PC-3 (cell line): ENCODE results near the gene GTPBP1. TPM values are rescaled to one million over a fixed set of nuclear protein-coding genes. Genes with fewer than 3 reads are reported as not detected.
A peak's percentile ranks its signal among the peaks of the same experiment; 100 is the strongest.

ENCODE experiments used
- ATAC-seq: fragments of 200-7000 bp; cut with Tn5 transposase; 2 replicates; pipeline ENCODE4 v1.9.1; 2020; ENCODE audit warnings: mild to moderate bottlenecking, moderate library complexity
- Bru-seq: library from RNA; stranded (reverse); fragments of 400-500 nt; gene quantifications from one replicate; lab custom pipeline; 2021; lab: Mats Ljungman, UMichigan
- BruChase-seq, 2 experiments: library from RNA; stranded (reverse); fragments of 400-500 nt; gene quantifications; one replicate each; lab custom pipeline; 2021; lab: Mats Ljungman, UMichigan
- BruUV-seq: library from RNA; stranded (reverse); fragments of 400-500 nt; replicated peaks from 2 replicates; lab custom pipeline; 2021; lab: Mats Ljungman, UMichigan
- CTCF ChIA-PET: fragments of 300-600 bp; sonication (Branson Sonifier 250); formaldehyde crosslinking; loops from one replicate; lab custom pipeline; 2022; ENCODE audit warnings: antibody characterized with exemption; lab: Charles Lee
- POLR2A ChIA-PET: fragments of 300-600 bp; sonication (Branson Sonifier 250); formaldehyde crosslinking; loops from one replicate; lab custom pipeline; 2022; ENCODE audit warnings: antibody characterized with exemption; ENCODE audit not compliant: unreplicated experiment; lab: Charles Lee
- DNase-seq: peaks from one replicate; pipeline ENCODE4 v3.0.0-alpha.2; 2015
- H2AFZ ChIP-seq: fragments of 300-600 bp; sonication (generic); 2 replicates; pipeline ENCODE4 v1.6.0; 2016; ENCODE audit warnings: antibody characterized with exemption, low read length
- H3F3A ChIP-seq: fragments of 300-600 bp; sonication (generic); one replicate; pipeline ENCODE4 v1.6.0; 2017; ENCODE audit warnings: antibody characterized with exemption, low read length, control low read depth, mild to moderate bottlenecking; ENCODE audit not compliant: unreplicated experiment
- H3K27ac ChIP-seq: fragments of 300-600 bp; sonication (generic); 2 replicates; pipeline ENCODE4 v1.5.1; 2016; ENCODE audit warnings: mild to moderate bottlenecking, low read length
- H3K27me3 ChIP-seq: fragments of 300-600 bp; sonication (generic); 2 replicates; pipeline ENCODE4 v1.6.1; 2016; ENCODE audit warnings: low read length, mixed read lengths
- H3K36me3 ChIP-seq: fragments of 300-600 bp; sonication (generic); 2 replicates; pipeline ENCODE4 v1.6.1; 2016; ENCODE audit warnings: low read depth, mixed run types, low read length, mixed read lengths
- H3K4me1 ChIP-seq: fragments of 300-600 bp; sonication (generic); 2 replicates; pipeline ENCODE4 v1.5.1; 2016; ENCODE audit warnings: low read length; ENCODE audit not compliant: insufficient read depth
- H3K4me2 ChIP-seq: fragments of 300-600 bp; sonication (generic); 2 replicates; pipeline ENCODE4 v1.6.0; 2016; ENCODE audit warnings: low read length
- H3K4me3 ChIP-seq: fragments of 300-600 bp; sonication (generic); 2 replicates; pipeline ENCODE4 v1.5.1; 2016; ENCODE audit warnings: mild to moderate bottlenecking, low read length, mixed read lengths
- H3K79me2 ChIP-seq: fragments of 300-600 bp; sonication (generic); 2 replicates; pipeline ENCODE4 v1.6.1; 2017; ENCODE audit warnings: low read length, mixed read lengths
- H3K9ac ChIP-seq: fragments of 300-600 bp; sonication (generic); 2 replicates; pipeline ENCODE4 v1.6.0; 2016; ENCODE audit warnings: mild to moderate bottlenecking, low read length
- H3K9me2 ChIP-seq: fragments of 300-600 bp; sonication (generic); replicated peaks from 2 replicates; pipeline ENCODE4 v1.6.1; 2016; ENCODE audit warnings: mixed run types, low read length, mixed read lengths
- H3K9me3 ChIP-seq: fragments of 300-600 bp; sonication (generic); 2 replicates; pipeline ENCODE4 v1.6.1; 2016; ENCODE audit warnings: low read length, mixed read lengths
- H4K20me1 ChIP-seq: fragments of 300-600 bp; sonication (generic); 2 replicates; pipeline ENCODE4 v1.6.1; 2016; ENCODE audit warnings: low read length, mixed read lengths
- EZH2 ChIP-seq: fragments of 300-600 bp; sonication (generic); IDR thresholded peaks from one replicate; pipeline ENCODE4 v1.6.1; 2017; ENCODE audit warnings: antibody characterized with exemption, mild to moderate bottlenecking, low read length; ENCODE audit not compliant: unreplicated experiment
- EZH2phosphoT487 ChIP-seq: fragments of 300-600 bp; sonication (generic); IDR thresholded peaks from 2 replicates; pipeline ENCODE4 v1.6.1; 2018; ENCODE audit warnings: mild to moderate bottlenecking, antibody characterized with exemption, low read length, borderline replicate concordance
- intact Hi-C: fragments of 100-400 bp; cut with micrococcal nuclease; formaldehyde crosslinking; loops from 2 replicates; pipeline ENCODE4 v1.9.0; 2023
- long read RNA-seq: library from polyadenylated mRNA; unstranded; transcript quantifications from one replicate; pipeline ENCODE4 v2.0.0, GENCODE V29; 2021; ENCODE audit not compliant: unreplicated experiment
- total RNA-seq: library from RNA; depleted of rRNA; stranded (reverse); fragments of >200 nt; gene quantifications from 2 replicates; pipeline ENCODE4 v1.2.3, GENCODE V29; 2014; rRNA removed
- TF ChIP-seq, protein P1 (sequence below): fragments of 300-600 bp; sonication (generic); conservative IDR thresholded peaks from 2 replicates; pipeline ENCODE4 v1.5.1; 2017; ENCODE audit warnings: antibody characterized with exemption, low read depth, mild to moderate bottlenecking, low read length

GTPBP1 gene
- total RNA-seq (28.2 and 29.6 TPM in 2 replicates), Bru-seq, nascent RNA (percentile 82 among the genes with signal in this experiment), BruChase-seq, experiment 1, labeled RNA remaining after a 6-hour chase (percentile 78 among the genes with signal in this experiment), BruChase-seq, experiment 2, labeled RNA remaining after a 2-hour chase (percentile 83 among the genes with signal in this experiment)
- long read RNA-seq, full-length matches to known transcripts: 4 of 51 reads
- long read RNA-seq, partial matches to known transcripts: 15 of 51 reads
- long read RNA-seq, other reads (novel, unspliced or antisense): 32 of 51 reads

- peak within 1 kb of the TSS; percentile 93 for H3K9ac ChIP-seq
- ChIA-PET CTCF (interaction anchor here (1.1 kb wide), 1 partner anchor 24 kb away, joined by 3 read pairs; the partner anchor contains the start of gene TOMM22), POLR2A (interaction anchor here (0.5 to 1.0 kb wide), 6 partner anchors 9 to 1143 kb away, joined by 3 to 39 read pairs (median 5); no protein-coding TSS in a partner anchor)
- DNase-seq (peak; percentile 98), ATAC-seq (peak; percentile 73)
- H3K4me3 ChIP-seq: peak within 1 kb of the TSS; percentile 95
- H3K27ac ChIP-seq: peak within 1 kb of the TSS; percentile 67
- no peaks in the 10 kb centered on the region for H3K9me2 ChIP-seq
- no peaks in the 10 kb centered on the region for H3K27me3 ChIP-seq
- no peaks in the 10 kb centered on the region for H3K9me3 ChIP-seq
- H3K4me1 ChIP-seq: peaks cover 32% of the 10 kb centered on the region
- peak within 1 kb of the TSS; percentile 94 for H3K4me2 ChIP-seq
- 0 out of 2 replicates have a peak, but pooled peaks cover 3% of the 10 kb centered on the region for H3K36me3 ChIP-seq
- no peak for TF ChIP-seq EZH2
- TF ChIP-seq EZH2phosphoT487: no peak
- intact Hi-C loops: no loop called here
- H3F3A ChIP-seq: no peaks in the 10 kb centered on the region
- peak within 1 kb of the TSS; percentile 66 for H2AFZ ChIP-seq
- H3K79me2 ChIP-seq: peaks cover 47% of the 10 kb centered on the region
- BruUV-seq: no TSS peak
- peaks cover 34% of the 10 kb centered on the region for H4K20me1 ChIP-seq
Measured at GRCh38 chr22:38705235-38706100, at the start of gene GTPBP1. TSS of gene GTPBP1 (plus strand) at chr22:38705944. CDS start at chr22:38705956, 12 bp downstream.

DNA sequence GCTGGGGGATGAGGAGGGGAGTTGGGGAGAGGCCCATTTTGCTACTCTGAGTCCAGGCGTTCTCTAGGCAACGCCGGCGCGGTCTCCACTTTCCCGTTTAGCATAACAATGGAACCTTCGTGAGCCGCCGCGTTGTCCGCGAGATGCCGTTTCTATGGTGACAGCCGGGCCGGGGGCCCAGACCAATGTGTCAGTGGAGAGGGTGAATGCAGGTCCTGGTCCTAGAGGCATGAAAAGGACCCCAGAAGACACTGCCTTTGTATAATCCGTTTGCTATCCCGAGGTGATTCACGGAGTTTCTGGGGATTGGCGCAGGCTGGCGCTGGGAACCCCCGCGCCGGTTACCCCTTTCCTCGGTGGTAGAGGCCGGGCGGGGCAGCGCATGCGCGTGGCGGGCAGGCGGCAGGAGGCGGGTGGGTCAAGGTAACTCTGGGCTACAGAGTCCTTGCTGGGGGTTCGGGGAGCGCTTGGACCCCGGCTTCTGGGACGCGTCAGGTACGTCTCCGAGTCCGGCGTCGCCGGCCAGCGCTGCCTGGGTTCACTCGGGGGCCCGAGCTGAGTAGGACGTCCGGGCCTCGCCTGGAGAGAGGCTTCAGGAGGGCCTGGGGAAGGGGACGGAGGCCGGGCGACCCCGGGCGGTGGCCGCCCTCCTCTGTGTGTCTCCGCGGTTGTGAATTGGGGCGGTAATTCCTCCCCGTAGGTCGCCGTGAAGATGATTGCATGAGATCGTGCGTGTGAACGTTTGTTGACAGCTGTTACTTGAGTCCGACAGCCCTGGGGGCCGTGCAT lies 49.3 kb upstream of the GTPBP1 start, which contains the start of the genes CBY1 and FAM227A:
Gene CBY1, plus strand, starts transcription at position 383 of the 789 bp plus-strand sequence. CDS start 11,417 bp downstream, outside the sequence.
Gene FAM227A, minus strand, starts transcription at position 137 of the 789 bp plus-strand sequence. CDS start 6,224 bp downstream, outside the sequence.
- intact Hi-C loops: no loop called here
- POLR2A ChIA-PET: no interaction called here
- CTCF ChIA-PET: no interaction called here
- Histone ChIP-seq H3K9me3 (no peaks in the 10 kb centered on the region), H3F3A (no peaks in the 10 kb centered on the region), H4K20me1 (no peaks in the 10 kb centered on the region), H3K9ac (peak within 1 kb of the TSS; percentile 98), H3K9me2 (no peaks in the 10 kb centered on the region), H2AFZ (peak within 1 kb of the TSS; percentile 99), H3K4me1 (0 out of 2 replicates have a peak, but pooled peaks cover 3% of the 10 kb centered on the region), H3K27ac (peak within 1 kb of the TSS; percentile 90), H3K4me2 (peak within 1 kb of the TSS; percentile 86), H3K4me3 (peak within 1 kb of the TSS; percentile 97), H3K27me3 (no peaks in the 10 kb centered on the region), H3K36me3 (no peaks in the 10 kb centered on the region), H3K79me2 (peaks cover 12% of the 10 kb centered on the region)
- TF ChIP-seq EZH2 (no peak), EZH2phosphoT487 (no peak)
- TF ChIP-seq, protein P1, sequence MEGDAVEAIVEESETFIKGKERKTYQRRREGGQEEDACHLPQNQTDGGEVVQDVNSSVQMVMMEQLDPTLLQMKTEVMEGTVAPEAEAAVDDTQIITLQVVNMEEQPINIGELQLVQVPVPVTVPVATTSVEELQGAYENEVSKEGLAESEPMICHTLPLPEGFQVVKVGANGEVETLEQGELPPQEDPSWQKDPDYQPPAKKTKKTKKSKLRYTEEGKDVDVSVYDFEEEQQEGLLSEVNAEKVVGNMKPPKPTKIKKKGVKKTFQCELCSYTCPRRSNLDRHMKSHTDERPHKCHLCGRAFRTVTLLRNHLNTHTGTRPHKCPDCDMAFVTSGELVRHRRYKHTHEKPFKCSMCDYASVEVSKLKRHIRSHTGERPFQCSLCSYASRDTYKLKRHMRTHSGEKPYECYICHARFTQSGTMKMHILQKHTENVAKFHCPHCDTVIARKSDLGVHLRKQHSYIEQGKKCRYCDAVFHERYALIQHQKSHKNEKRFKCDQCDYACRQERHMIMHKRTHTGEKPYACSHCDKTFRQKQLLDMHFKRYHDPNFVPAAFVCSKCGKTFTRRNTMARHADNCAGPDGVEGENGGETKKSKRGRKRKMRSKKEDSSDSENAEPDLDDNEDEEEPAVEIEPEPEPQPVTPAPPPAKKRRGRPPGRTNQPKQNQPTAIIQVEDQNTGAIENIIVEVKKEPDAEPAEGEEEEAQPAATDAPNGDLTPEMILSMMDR: no peak
- DNase-seq: peak; percentile 80
- peak; percentile 89 for ATAC-seq
- BruUV-seq: TSS peak; percentile 79
